ENCODE data around the gene HDAC2.
"Not testable (repeated sequence)": the region's sequence is repeated elsewhere in the genome, so short reads cannot be mapped to it uniquely, and the experiment has no call there.

The HDAC2 gene

DNA sequence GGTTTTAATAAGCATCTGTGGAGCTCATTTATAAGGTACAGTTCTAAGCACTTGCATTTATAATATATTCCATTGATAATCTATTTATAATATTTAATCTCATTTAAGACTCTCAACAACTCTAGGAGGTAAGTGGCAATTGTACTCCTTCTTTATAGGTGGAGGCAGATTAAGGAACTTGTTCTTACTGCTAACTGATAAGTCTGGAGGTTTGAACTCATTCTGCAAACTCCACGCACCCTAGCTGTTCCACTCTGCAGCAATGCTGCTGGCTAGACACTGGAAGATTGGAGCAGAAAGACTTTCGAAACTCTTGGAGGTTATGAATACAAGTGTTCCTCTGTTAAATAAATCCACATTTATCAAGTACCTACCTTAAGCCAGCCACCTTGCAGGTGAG is 793 bp upstream of the HDAC2 start:
- DNase-seq (ENCODE audit: low spot score): no peak

DNA sequence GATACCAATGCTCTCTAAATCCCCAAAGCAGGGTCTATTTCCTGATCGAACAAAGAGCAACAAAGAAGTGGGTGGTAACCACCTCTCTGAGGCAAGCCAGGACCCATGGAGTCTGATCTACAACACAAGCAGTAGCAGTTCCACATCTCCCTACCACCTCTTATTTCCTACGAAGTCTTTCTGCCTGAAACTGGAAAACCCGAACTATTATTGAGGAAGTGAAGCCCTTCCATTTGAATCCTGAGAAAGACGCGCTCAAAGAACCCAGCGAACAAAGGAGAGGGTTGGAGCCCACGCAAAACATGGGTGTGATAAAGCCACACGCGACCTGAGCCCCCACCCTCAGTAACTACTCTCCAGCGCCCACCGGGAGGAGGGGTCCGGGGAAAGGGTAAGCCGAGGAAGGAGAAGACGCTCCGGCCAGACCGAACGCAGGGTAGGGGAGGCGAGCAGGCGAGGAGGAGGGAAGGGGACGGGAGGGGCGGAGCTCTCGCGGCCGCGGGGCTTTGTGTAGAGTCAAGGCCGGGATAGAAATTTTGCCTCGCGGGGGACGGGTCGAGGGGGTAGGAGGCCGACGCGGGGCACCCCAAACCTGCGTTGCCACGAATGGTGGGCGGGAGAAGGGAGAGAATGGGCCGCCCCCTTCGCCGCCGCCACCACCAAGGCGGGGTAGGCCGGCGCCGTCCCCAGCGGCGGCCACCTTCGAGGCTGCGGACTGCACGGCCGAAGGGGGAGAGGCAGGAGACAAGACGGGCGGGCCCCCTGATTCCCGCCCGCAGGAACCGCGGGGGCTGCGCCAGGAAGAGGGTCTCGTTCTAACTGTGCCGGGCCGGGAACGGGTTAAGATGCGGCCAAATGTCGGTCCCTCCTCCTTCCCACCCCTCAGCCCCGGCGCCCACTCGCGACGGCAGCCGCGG is 802 bp downstream of the HDAC2 start:
- DNase-seq (ENCODE audit: low spot score): peak; percentile 47

DNA sequence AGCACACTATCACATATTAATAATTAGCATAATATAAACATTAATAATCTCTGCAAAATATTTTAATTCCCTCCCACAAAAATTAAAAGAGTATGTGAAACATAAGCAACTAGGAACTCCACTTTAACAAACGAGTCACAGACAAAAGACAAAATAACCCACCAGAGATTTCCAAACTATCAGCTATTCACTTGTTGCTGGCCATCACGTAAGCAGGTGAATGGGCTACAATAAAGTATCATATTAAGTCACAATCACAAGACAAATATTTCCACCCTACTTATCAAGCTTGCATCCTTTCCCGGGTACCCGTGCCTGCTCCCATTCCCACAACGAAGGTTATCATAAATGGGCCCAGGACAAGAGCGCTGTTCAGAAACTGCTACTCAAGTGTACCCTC is 2.5 kb downstream of the HDAC2 start:
- no peak for DNase-seq (ENCODE audit: low spot score)

DNA sequence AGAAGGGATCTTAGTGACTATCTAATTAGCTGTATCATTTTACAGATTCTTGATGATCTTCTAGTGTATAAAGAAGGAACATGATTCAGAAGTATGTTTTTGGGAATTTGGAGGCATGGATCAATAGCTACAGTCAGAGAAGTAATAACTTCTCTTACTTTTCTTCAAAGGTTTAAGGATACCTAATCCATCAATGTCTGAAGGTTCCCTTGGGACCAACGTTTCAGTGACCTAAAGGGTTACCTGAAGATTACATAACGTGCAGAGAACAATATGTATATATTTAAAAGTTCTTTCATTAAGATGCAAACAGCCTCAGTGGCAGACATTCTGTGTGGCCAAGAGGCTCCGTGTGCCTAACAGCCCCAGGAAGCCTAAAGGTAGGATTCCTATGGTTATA is 3.2 kb downstream of the HDAC2 start:
- no peak for DNase-seq (ENCODE audit: low spot score)

DNA sequence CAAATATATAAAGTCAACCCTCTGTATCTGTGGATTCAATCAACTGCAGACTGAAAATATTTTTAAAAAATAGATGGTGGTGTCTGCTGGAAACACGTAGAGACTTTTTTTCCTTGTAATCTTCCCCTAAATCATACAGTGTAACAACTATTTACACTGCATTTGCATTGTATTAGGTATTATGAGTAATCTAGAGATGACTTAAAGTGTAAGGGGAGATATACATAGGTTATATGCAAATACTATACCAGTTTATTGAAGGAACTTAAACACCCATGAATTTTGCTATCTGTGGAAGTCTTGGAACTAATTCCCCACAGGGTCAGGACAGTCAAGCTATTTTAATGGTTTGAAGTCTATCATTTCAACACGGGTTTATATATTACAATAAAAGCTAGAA is 10.2 kb downstream of the HDAC2 start:
- DNase-seq (ENCODE audit: low spot score): no peak

DNA sequence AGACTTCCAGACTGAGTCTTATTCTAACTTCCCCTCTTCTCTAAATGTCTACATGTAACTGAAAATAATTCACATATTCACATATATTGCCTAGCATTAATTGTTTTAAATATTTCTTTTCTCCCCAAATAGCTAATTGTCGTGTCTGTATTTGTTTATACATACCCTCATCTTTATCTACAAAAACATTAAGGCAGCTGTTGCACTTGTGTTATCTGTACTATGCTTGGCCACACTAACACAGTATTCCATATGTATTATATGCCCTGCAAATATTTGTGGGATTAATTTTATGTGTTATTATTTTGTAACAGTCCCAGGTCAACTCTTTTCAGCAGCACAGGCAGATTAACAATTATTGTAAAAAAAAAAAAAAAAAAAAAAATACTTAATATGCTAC is 11.7 kb downstream of the HDAC2 start:
- DNase-seq (ENCODE audit: low spot score): no peak

DNA sequence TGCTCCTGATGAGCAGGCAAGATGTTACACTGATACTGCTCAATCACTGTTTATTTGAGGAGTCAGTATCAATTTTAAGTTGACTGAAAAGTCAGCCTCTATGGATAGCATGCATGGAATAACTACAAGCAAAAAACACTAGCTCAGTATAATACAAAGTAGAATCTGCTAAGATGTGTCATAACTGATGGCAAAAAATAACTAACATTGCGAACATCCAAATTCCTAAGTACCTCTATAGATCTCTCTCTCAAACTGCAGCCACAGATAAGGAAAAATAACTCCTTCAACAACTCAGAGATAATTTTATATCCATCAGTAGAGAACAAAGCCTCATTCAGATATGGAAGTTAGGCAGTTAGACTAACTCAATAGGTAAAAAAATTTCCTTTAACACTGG is 16.3 kb downstream of the HDAC2 start:
- DNase-seq (ENCODE audit: low spot score): no peak

DNA sequence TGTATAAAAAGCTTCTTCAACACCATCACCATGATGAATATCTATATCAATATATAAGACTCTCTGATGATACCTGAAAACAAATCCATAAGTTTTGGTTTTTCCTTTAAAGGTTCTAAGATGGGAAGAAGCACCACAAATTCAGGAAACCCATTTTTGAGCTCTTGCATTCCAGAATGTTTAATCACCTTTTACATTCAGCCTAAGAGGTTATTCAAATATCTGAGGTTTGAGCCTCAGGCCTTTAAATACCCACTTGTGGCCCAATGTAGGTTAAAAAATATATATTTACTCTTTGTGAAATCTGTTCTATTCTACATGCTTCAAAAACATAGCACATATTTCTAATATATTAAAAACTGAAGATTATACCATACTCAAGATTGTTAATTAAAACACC is 17.6 kb downstream of the HDAC2 start:
- peak; percentile 22 for DNase-seq (ENCODE audit: low spot score)

DNA sequence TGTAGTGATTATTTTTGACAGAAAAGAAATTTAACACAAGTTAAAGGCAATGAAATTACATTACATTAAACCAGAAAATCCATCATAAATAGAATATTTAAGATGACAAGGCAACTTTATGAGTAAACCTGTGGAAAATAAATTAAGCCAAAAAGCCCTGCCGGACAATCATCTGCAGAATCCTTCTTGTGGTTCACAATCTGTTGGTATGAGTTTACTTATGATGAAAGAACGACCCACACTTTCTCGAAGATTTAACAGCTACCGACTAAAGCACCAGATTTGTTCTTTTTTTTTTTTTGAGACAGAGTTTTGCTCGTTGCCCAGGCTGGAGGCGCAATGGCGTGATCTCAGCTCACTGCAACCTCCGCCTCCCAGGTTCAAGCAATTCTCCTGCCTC is 21.4 kb downstream of the HDAC2 start:
- no peak for DNase-seq (ENCODE audit: low spot score)

DNA sequence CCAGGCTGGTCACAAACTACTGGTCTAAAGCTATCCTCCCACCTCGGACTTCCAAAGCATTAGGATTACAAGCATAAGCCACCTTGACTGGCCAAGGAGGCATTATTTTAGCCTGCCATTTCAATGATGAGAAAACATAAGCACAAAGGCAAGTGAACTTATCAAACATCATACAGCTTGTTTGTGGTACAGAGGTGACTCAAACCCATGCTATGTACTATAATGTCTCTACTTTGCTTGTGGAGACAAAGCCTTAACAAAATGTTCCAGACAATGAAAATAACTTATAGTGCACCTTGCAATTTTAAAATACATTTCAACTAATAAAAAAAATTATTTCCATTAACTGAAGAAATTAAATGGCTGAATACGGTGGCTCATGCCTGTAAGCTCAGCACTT is 26.2 kb downstream of the HDAC2 start:
- no peak for DNase-seq (ENCODE audit: low spot score)

DNA sequence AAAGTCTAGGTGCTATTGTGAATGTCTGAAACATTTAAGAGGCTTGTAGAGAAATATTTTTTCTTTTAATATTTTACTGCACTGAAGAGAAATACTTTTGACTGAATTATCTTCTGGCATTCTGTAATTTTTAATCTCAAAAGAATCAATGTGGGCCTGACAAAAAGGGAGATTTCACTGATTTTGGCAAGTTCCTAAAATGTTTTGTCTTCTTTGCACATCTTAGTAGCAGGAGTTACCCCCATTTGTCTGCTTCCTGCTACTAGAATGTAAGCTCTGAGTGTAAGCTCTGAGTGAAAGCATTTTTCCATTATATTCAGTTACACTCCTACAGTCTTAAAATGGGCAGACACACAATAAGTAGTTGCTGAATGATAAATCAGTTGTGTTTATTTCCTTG is 31.1 kb downstream of the HDAC2 start:
- no peak for DNase-seq (ENCODE audit: low spot score)

DNA sequence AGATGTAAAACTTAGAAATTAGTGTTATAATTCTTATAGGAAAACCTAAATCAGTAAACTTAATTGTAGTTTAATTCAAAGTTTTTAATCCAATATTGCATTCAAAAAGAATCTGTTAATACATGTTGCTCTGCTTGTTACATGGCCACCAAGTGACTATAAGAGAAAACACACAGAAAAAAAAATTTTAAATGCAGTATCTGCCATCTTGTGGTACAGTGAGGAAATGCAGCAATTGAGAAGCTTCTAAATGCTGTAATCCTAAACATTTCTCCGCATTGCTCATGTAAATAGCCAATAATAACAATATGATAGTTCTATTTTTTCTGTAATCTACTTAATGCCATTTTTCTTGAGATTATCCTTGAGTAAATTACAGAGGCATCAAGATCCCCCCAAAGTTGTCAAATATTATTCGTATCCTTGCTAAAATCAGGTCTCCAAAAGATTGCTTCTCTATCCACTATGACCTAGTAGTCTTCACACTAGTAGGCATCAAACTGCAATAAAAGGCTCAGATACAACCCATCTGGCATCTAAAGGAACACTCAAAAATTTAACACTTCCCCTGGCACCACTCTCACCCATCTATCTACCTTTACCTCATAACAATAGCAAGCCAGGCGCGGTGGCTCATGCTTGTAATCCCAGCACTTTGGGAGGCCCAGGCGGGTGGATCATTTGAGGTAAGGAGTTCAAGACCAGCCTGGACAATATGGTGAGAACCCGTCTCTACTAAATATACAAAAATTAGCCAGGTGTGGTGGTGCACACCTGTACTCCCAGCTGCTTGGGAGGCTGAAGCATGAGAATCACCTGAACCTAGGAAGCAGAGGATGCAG is 34.6 kb downstream of the HDAC2 start:
- peak; percentile 60 for DNase-seq (ENCODE audit: low spot score)

DNA sequence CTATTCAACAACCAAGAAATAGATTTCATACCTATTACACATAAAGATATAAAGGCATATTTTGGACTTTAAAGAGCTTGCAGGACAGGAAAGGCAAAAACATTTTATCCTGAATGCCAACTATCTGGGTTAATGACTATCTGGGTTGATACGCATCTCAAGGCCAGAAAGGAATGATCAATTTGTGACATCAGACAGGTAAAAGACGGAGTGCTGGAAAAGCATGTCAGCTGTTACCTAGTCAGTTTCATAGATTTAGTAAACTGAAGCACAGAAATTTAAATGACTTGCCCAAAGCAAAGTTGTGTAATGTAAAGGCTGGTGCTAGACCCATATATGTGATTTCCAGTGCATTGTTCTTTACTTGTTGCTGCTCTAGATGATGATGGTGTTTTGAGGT is 36.8 kb downstream of the HDAC2 start:
- no peak for DNase-seq (ENCODE audit: low spot score)

DNA sequence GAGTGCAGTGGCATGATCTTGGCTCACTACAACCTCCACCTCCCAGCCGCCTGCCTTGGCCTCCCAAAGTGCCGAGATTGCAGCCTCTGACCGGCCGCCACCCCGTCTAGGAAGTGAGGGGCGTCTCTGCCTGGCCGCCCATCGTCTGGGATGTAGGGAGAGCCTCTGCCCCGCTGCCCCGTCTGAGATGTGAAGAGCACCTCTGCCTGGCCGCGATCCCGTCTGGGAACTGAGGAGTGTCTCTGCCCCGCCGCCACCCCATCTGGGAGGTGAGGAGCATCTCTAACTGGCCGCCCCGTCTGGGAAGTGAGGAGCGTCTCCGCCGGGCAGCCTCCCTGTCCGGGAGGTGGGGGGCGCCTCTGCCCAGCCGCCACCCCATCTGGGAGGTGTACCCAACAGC is 39.0 kb downstream of the HDAC2 start:
- not testable (repeated sequence) for DNase-seq (ENCODE audit: low spot score)

DNA sequence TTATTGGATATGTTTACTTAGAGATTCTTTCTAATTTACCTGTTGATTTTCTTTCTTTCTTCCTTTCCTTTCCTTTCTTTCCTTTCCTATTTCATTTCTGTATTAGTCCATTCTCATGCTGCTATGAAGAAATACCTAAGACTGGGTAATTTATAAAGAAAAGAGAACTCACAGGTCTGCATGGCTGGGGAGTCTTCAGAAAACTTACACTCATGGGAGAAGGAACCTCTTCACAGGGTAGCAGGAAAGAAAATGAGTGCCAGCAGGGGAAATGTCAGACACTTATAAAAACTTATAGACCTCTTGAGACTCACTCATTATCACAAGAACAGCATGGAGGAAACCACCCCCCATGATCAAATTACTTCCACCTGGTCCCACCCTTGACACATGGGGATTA is 40.8 kb downstream of the HDAC2 start:
- no peak for DNase-seq (ENCODE audit: low spot score)

DNA sequence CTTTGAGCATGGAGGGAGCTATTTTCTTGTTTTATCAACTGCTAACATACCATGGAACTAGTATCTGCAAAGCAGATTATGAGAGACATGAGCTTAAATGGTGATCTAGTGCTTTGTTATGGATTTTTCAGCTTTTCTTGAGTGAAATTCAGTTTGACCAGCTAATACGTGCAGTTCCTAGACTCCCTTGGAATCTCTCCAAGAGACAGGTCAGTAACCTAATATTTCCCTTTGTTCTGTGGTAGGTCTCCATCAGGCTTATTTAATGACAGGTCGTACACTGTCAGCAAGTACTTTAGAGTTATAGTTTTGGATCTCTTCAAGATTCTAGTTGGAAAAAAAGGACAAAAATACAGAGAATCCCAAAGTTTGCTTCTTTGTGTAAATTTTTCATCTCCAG is 43.9 kb downstream of the HDAC2 start:
- no peak for DNase-seq (ENCODE audit: low spot score)

DNA sequence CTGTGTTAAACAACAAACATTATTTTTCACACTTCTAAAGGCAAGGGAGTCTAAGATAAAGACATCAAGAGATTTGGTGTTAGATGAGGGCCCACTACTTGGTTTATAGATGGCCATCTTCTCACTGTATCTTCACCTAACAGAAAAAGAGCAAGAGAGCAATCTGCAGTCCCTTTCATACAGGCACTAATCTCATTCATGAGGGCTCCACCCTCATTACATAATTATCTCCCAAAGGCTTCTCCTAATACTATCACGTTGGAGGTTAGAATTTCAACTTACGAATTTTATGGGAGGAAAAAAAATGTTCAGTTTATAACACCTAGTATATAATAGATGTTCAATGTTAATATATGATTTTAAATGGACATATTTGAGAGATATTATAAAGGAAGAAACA is 45.6 kb downstream of the HDAC2 start:
- DNase-seq (ENCODE audit: low spot score): no peak

DNA sequence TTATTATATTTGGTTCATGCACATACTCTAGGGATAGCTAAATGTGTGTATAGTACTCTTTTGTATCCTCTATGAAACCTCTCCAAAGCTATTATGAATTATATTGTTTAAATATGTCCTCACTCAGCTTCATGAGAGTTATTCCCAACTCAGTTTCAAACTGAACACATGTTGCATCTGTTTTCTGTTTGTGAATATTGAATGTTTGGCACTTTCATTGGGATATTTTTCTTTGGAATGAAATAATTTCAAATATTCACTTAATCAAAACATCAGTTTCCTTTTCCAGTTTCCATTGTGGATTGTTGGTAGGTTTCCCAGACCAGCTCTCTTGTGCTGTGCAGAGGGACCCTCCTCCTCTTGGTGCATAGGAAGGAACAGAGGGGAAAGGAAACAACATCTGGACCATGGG is 46.6 kb downstream of the HDAC2 start:
- no peak for DNase-seq (ENCODE audit: low spot score)

DNA sequence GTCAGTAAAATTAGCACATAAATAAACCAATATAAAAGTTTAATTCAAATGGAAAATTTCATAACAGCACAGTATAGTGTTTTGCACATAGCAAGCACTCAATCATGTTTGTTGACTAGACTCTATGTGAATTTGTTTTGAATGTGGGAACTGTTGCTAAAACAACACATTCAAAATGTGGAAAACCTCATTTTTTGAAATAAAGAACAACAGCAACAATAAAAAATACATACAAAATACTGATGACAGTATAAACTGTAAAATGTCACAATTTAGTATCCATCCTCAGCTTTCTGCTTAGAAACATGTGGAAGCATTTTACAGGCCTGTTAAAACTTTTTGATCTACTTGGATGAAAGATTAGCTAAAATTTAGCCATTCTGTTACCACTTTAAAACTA is 47.4 kb downstream of the HDAC2 start:
- DNase-seq (ENCODE audit: low spot score): no peak

DNA sequence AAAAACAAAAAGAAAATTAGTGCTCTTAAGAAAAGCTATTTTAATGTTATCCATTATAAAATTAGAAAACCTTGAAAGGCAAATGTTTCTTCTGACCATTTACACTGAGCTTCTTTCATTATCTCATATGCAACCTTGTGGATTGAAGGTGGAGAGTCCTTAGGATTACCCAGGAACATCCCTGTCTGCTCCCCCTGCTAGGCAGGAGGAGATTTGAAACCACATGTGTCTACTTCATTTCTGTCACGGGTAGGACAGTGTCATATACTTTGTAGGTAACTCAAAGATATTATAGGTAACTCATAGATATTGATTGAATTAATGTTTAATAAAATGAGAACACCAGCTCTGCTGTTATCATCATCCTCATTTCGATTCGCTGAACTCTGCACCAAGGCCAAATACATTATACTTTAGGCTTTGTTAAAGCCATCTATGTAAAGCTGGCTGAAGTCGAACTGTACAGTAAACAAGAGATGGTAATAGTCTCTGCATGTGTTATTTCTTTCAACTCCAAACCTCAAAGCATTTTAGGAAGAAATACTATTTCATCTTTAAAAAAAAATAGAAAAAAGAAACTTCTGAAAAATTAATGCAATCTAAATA is 49.5 kb downstream of the HDAC2 start:
- no peak for DNase-seq (ENCODE audit: low spot score)

DNA sequence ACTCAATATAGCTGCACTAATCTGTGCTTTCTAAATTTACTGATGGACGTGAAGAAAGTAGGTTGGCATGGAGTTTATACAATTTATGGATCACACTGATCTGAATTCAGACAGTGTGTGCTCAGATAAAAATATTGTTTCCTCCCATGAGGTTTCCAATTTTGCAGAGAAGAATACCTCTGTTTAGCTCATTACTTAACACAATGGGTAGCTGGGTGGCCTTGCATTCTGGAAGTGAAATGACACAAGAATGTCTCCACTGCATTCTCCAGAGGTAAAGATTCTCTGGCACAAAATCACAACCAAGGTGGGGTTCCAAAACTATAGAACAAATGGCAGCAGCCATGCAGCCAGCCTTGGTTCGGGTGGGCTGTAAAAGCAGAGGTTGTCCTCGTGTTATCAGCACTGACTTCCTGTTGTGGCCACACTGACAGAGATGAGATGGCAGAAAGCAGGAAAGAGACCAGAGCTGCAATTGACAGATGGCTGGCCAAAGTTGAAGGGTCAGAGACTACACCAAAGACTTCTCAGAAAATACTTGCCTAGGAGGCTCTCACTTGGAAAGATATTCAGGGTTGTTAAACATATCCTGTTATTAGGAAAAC is 50.2 kb downstream of the HDAC2 start:
- DNase-seq (ENCODE audit: low spot score): no peak

DNA sequence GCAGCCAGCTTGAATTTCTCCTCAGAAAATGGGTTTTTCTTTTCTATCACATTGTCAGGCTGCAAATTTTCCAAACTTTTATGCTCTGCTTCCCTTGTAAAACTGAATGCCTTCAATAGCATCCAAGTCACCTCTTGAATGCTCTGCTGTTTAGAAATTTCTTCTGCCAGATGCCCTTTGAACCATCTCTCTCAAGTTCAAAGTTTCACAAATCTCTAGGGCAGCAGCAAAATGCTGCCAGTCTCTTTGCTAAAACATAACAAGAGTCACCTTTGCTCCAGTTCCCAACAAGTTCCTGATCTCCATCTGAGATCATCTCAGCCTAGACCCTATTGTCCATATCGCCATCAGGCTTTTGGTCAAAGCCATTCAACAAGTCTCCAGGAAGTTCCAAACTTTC is 60.7 kb downstream of the HDAC2 start:
- DNase-seq (ENCODE audit: low spot score): not testable (repeated sequence)
